IMR-90 (cell line): ENCODE data around the gene RHBDL1. TPM values are rescaled to one million over a fixed set of nuclear protein-coding genes. Genes with fewer than 3 reads are reported as not detected.

Source experiments
- ATAC-seq: fragments of 200-7000 bp; cut with Tn5 transposase; 2 replicates; pipeline ENCODE4 v1.9.1; 2020; ENCODE audit warnings: low read depth, mild to moderate bottlenecking, moderate library complexity
- BruUV-seq: library from RNA; stranded (reverse); fragments of 400-500 nt; replicated peaks from 2 replicates; lab custom pipeline; 2021; lab: Mats Ljungman, UMichigan
- CTCF ChIA-PET: fragments of 300-600 bp; formaldehyde crosslinking; extraction: SDS; loops from one replicate; lab custom pipeline; 2021; ENCODE audit warnings: antibody characterized with exemption; lab: Yijun Ruan, JAX
- POLR2A ChIA-PET: fragments of 300-600 bp; sonication (Branson Sonifier 250); formaldehyde crosslinking; loops from one replicate; lab custom pipeline; 2022; ENCODE audit warnings: antibody characterized with exemption; ENCODE audit not compliant: unreplicated experiment; lab: Charles Lee
- DNase-seq: peaks from one replicate; pipeline ENCODE4 v3.0.0; 2013
- H2AFZ ChIP-seq: replicated peaks from 2 replicates; pipeline ENCODE3; 2013; ENCODE audit warnings: low read length, mild to moderate bottlenecking; ENCODE audit not compliant: poor library complexity
- H2AK5ac ChIP-seq: 2 replicates; pipeline ENCODE4 v1.6.1; 2013; ENCODE audit warnings: low read depth, low read length, inconsistent platforms
- H2AK9ac ChIP-seq: replicated peaks from 2 replicates; pipeline ENCODE3; 2013; ENCODE audit warnings: mild to moderate bottlenecking, low read depth, low read length, moderate library complexity; ENCODE audit not compliant: poor library complexity
- H2BK120ac ChIP-seq: 2 replicates; pipeline ENCODE4 v1.6.1; 2013; ENCODE audit warnings: low read depth, low read length, inconsistent platforms
- H2BK15ac ChIP-seq: 3 replicates; pipeline ENCODE4 v1.6.1; 2013; ENCODE audit warnings: low read depth, low read length, inconsistent platforms
- H2BK20ac ChIP-seq: 2 replicates; pipeline ENCODE4 v1.6.1; 2013; ENCODE audit warnings: low read depth, mild to moderate bottlenecking, inconsistent platforms, low read length, moderate library complexity
- H2BK5ac ChIP-seq: 2 replicates; pipeline ENCODE4 v1.6.1; 2013; ENCODE audit warnings: mild to moderate bottlenecking, low read depth, low read length, inconsistent platforms; ENCODE audit not compliant: poor library complexity, severe bottlenecking
- H3K14ac ChIP-seq: replicated peaks from 2 replicates; pipeline ENCODE4 v1.6.1; 2013; ENCODE audit warnings: low read depth, low read length, inconsistent platforms
- H3K18ac ChIP-seq: 2 replicates; pipeline ENCODE4 v1.6.1; 2013; ENCODE audit warnings: low read depth, low read length, control low read depth
- H3K23ac ChIP-seq: 2 replicates; pipeline ENCODE4 v1.6.1; 2013; ENCODE audit warnings: low read depth, low read length, inconsistent platforms
- H3K27ac ChIP-seq: 2 replicates; pipeline ENCODE4 v1.5.1; 2013; ENCODE audit warnings: mild to moderate bottlenecking, control low read depth, low read length; ENCODE audit not compliant: insufficient read depth
- H3K27me3 ChIP-seq: 2 replicates; pipeline ENCODE4 v1.6.1; 2013; ENCODE audit warnings: low read length; ENCODE audit not compliant: control insufficient read depth, insufficient read depth
- H3K36me3 ChIP-seq: 2 replicates; pipeline ENCODE4 v1.6.1; 2013; ENCODE audit warnings: low read length, mixed read lengths; ENCODE audit not compliant: control insufficient read depth, insufficient read depth
- H3K4ac ChIP-seq: 2 replicates; pipeline ENCODE4 v1.6.1; 2013; ENCODE audit warnings: low read depth, low read length, inconsistent platforms
- H3K4me1 ChIP-seq: 2 replicates; pipeline ENCODE4 v1.6.1; 2013; ENCODE audit warnings: low read length, mixed read lengths; ENCODE audit not compliant: control insufficient read depth, insufficient read depth
- H3K4me2 ChIP-seq: 2 replicates; pipeline ENCODE4 v1.6.1; 2013; ENCODE audit warnings: low read depth, mild to moderate bottlenecking, control low read depth, low read length, moderate library complexity
- H3K4me3 ChIP-seq: 2 replicates; pipeline ENCODE4 v1.5.1; 2013; ENCODE audit warnings: low read depth, mild to moderate bottlenecking, control low read depth, low read length, moderate library complexity; ENCODE audit not compliant: insufficient read depth
- H3K56ac ChIP-seq: 2 replicates; pipeline ENCODE4 v1.6.1; 2013; ENCODE audit warnings: low read length, inconsistent platforms; ENCODE audit not compliant: insufficient read depth; ENCODE audit errors: extremely low read depth
- H3K79me1 ChIP-seq, 2 experiments: 2 replicates each; pipeline ENCODE4 v1.6.1; 2013; ENCODE audit warnings: low read length in 2 of 2, inconsistent platforms in 1 of 2, low read depth in 1 of 2
- H3K9ac ChIP-seq: 2 replicates; pipeline ENCODE4 v1.6.1; 2013; ENCODE audit warnings: low read depth, low read length, control low read depth
- H3K9me1 ChIP-seq: 2 replicates; pipeline ENCODE4 v1.6.1; 2013; ENCODE audit warnings: low read length, inconsistent platforms; ENCODE audit not compliant: insufficient read depth
- H3K9me3 ChIP-seq: 2 replicates; pipeline ENCODE4 v1.6.1; 2013; ENCODE audit warnings: low read length; ENCODE audit not compliant: control insufficient read depth, insufficient read depth
- H4K20me1 ChIP-seq: 2 replicates; pipeline ENCODE4 v1.6.1; 2013; ENCODE audit warnings: low read length, inconsistent platforms; ENCODE audit not compliant: insufficient read depth
- H4K5ac ChIP-seq: 2 replicates; pipeline ENCODE4 v1.6.1; 2013; ENCODE audit warnings: mild to moderate bottlenecking, low read depth, low read length, control low read depth
- H4K8ac ChIP-seq, 2 experiments: 2 replicates each; pipeline ENCODE4 v1.6.1; 2013; ENCODE audit warnings: low read depth in 2 of 2, low read length in 2 of 2, control low read depth in 1 of 2, inconsistent platforms in 1 of 2
- H4K91ac ChIP-seq: 2 replicates; pipeline ENCODE4 v1.6.1; 2013; ENCODE audit warnings: low read depth, low read length, inconsistent platforms; ENCODE audit not compliant: insufficient read depth
- BHLHE40 ChIP-seq: fragments of 150-350 bp; IDR thresholded peaks from 2 replicates; pipeline ENCODE4 v1.6.1; 2016; ENCODE audit warnings: mild to moderate bottlenecking, low read depth, low read length
- CHD1 ChIP-seq: IDR thresholded peaks from 2 replicates; pipeline ENCODE4 v1.6.1; 2012; ENCODE audit warnings: low read depth, low read length, improper control_type of control experiment
- FOS ChIP-seq: fragments of 150-350 bp; IDR thresholded peaks from 2 replicates; pipeline ENCODE4 v1.6.1; 2016; ENCODE audit warnings: low read depth, low read length
- MAFK ChIP-seq: IDR thresholded peaks from 2 replicates; pipeline ENCODE4 v1.6.1; 2012; ENCODE audit warnings: low read depth, low read length, improper control_type of control experiment
- POLR2A ChIP-seq: IDR thresholded peaks from 2 replicates; pipeline ENCODE4 v1.6.1; 2012; ENCODE audit warnings: mild to moderate bottlenecking, low read depth, low read length
- RCOR1 ChIP-seq: IDR thresholded peaks from 2 replicates; pipeline ENCODE4 v1.6.1; 2012; ENCODE audit warnings: mild to moderate bottlenecking, low read length, improper control_type of control experiment; ENCODE audit not compliant: insufficient replicate concordance
- RFX5 ChIP-seq: IDR thresholded peaks from 2 replicates; pipeline ENCODE4 v1.8.0; 2012; ENCODE audit warnings: low read depth, mild to moderate bottlenecking, low read length, moderate library complexity
- SMC3 ChIP-seq: fragments of 150-350 bp; IDR thresholded peaks from 2 replicates; pipeline ENCODE4 v1.6.1; 2016; ENCODE audit warnings: low read depth, mild to moderate bottlenecking, antibody characterized with exemption, low read length, moderate library complexity
- WGBS, 2 experiments: methylation state at CpG; one replicate each; pipeline versions ENCODE4 v1.1.5 to v1.1.7; 2013; ENCODE audit warnings: missing lambda C conversion rate in 2 of 2; ENCODE audit not compliant: insufficient read length in 1 of 2; ENCODE audit errors: extremely low coverage in 2 of 2; 5-methylcytosine and 5-hydroxymethylcytosine counted together
- dilution Hi-C: fragments of 300-500 bp; cut with HindIII; formaldehyde crosslinking; loops from one replicate; pipeline ENCODE4 v1.14.3; 2018; ENCODE audit warnings: low sequenced_read_pairs; ENCODE audit not compliant: unreplicated experiment
- in situ Hi-C: fragments of 300-500 bp; cut with MboI; formaldehyde crosslinking; loops from 3 replicates; pipeline ENCODE4 v1.14.3; 2019; ENCODE audit warnings: low sequenced_read_pairs, inconsistent platforms, mixed read lengths
- intact Hi-C: fragments of 100-400 bp; cut with micrococcal nuclease; formaldehyde crosslinking; loops from 2 replicates; pipeline ENCODE4 v1.10.0; 2022
- polyA plus RNA-seq, 3 experiments: library from polyadenylated mRNA; depleted of rRNA; stranded (reverse); fragments of >200 nt; gene quantifications; 2 replicates each; pipeline ENCODE4 v1.2.3, GENCODE V29; 2012; ENCODE audit warnings: low replicate concordance in 1 of 3
- total RNA-seq: library from RNA; depleted of rRNA; stranded (reverse); fragments of >200 nt; gene quantifications from 2 replicates; pipeline ENCODE4 v1.2.3, GENCODE V29; 2012
- TF ChIP-seq, protein P1 (sequence below): fragments of 150-350 bp; IDR thresholded peaks from 2 replicates; pipeline ENCODE4 v1.6.1; 2017; ENCODE audit warnings: mild to moderate bottlenecking, antibody characterized with exemption, low read length, low read depth
- TF ChIP-seq, protein P2 (sequence below): conservative IDR thresholded peaks from 2 replicates; pipeline ENCODE4 v1.5.1; 2012; ENCODE audit warnings: mild to moderate bottlenecking, low read depth, low read length, improper control_type of control experiment

The RHBDL1 gene
- total and polyA plus RNA-seq, 2 of the 4 experiments (the other 2 are of a cell fraction) = 0.72 to 4.1 TPM

DNA sequence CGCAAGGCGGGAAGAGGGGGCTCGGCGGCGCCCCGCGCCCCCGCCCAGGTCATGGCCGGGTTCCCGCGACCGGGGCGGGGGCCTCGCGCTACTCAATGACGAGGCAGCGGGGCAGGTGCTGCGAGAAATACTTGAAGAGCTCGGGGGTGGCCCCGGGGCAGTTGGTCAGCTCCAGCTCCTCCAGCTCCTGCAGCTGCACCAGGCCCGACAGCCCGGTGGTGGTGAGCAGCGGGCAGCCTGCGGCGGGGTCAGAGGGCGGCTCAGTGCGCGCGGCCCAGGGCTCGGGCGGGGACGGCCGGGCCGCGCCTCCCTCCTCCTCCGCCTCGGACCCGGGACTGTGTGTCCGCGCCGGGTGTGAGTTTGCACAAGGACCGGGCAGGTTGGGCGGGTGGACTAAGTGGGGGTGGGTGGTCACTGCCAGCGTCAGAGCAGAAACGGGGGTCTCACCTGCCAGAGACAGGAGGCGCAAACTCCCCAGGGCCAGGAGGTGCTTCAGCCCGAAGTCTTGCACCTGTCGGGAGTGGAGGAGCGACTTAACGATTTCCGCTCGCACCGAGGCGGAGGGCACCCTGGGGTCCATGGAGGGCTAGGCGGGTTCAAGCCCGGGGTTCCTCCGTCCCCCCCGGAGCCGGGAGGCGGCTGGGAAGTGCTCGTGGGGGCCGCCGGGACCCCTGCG lies 18.9 kb downstream of the RHBDL1 start:
- H4K91ac ChIP-seq = no peak overlapping the region
- BruUV-seq = no TSS peak
- peaks cover 7% of the 10 kb centered on the region; the same call in 1 of the 2 replicates for H3K4me1 ChIP-seq
- H3K4me3 ChIP-seq = no peak overlapping the region
- WGBS, 2 experiments = 1% methylated on average over 15 of the region's 64 CpGs; no CpG with 5 or more reads in 1 of the 2 experiments
- in situ Hi-C loops (no loop called here), intact Hi-C loops (no loop called here), dilution Hi-C loops (no loop called here)
- H2AK9ac ChIP-seq = no peak overlapping the region
- H3K56ac ChIP-seq = no peak overlapping the region
- H2BK120ac ChIP-seq = no peak overlapping the region
- H3K27me3 ChIP-seq = peaks cover 53% of the 10 kb centered on the region
- no peak overlapping the region for H3K9ac ChIP-seq
- no peak for ATAC-seq
- no peak overlapping the region for H2BK20ac ChIP-seq
- no peak overlapping the region for H2AK5ac ChIP-seq
- no peaks in the 10 kb centered on the region for H3K36me3 ChIP-seq
- no peak overlapping the region for H2BK15ac ChIP-seq
- H3K4me2 ChIP-seq = no peak overlapping the region
- peaks cover 4% of the 10 kb centered on the region; the same call in 1 of the 2 replicates for H4K20me1 ChIP-seq
- no peaks in the 10 kb centered on the region; the same call in 1 of the 2 replicates for H3K9me3 ChIP-seq
- no peak overlapping the region for H3K4ac ChIP-seq
- H3K14ac ChIP-seq = no peak overlapping the region
- TF ChIP-seq MAFK (no peak), CHD1 (no peak), SMC3 (no peak), RFX5 (no peak), POLR2A (no peak), BHLHE40 (no peak), FOS (no peak), RCOR1 (no peak)
- TF ChIP-seq, protein P1, sequence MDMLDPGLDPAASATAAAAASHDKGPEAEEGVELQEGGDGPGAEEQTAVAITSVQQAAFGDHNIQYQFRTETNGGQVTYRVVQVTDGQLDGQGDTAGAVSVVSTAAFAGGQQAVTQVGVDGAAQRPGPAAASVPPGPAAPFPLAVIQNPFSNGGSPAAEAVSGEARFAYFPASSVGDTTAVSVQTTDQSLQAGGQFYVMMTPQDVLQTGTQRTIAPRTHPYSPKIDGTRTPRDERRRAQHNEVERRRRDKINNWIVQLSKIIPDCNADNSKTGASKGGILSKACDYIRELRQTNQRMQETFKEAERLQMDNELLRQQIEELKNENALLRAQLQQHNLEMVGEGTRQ = no peak
- TF ChIP-seq, protein P2, sequence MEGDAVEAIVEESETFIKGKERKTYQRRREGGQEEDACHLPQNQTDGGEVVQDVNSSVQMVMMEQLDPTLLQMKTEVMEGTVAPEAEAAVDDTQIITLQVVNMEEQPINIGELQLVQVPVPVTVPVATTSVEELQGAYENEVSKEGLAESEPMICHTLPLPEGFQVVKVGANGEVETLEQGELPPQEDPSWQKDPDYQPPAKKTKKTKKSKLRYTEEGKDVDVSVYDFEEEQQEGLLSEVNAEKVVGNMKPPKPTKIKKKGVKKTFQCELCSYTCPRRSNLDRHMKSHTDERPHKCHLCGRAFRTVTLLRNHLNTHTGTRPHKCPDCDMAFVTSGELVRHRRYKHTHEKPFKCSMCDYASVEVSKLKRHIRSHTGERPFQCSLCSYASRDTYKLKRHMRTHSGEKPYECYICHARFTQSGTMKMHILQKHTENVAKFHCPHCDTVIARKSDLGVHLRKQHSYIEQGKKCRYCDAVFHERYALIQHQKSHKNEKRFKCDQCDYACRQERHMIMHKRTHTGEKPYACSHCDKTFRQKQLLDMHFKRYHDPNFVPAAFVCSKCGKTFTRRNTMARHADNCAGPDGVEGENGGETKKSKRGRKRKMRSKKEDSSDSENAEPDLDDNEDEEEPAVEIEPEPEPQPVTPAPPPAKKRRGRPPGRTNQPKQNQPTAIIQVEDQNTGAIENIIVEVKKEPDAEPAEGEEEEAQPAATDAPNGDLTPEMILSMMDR = no peak
- H3K79me1 ChIP-seq = peaks cover 5 to 7% of the 10 kb centered on the region in 2 experiments; a peak in 3 of 4 replicates
- no peak overlapping the region for H4K8ac ChIP-seq
- CTCF ChIA-PET = no interaction called here
- no peak overlapping the region for H4K5ac ChIP-seq
- H3K9me1 ChIP-seq = peaks cover 7% of the 10 kb centered on the region
- DNase-seq = no peak
- no peak overlapping the region for H2BK5ac ChIP-seq
- no peak overlapping the region for H3K27ac ChIP-seq
- no peak overlapping the region for H3K23ac ChIP-seq
- POLR2A ChIA-PET = no interaction called here
- no peak overlapping the region for H3K18ac ChIP-seq
- no peak overlapping the region for H2AFZ ChIP-seq
